ENCODE measurements around the gene DAGLA.

- no peak for TF ChIP-seq EZH2 (IDR thresholded peaks at IDR 0.05; ENCODE audit: borderline replicate concordance)
- no peak for TF ChIP-seq CTCF (IDR thresholded peaks at IDR 0.05; ENCODE audit: poor library complexity)
- TF ChIP-seq EZH2phosphoT487 (IDR thresholded peaks at IDR 0.05; ENCODE audit: low read depth, severe bottlenecking, unreplicated experiment) = no peak
Measured at GRCh38 chr11:61794579-61794978, 114.4 kb downstream of the DAGLA start.

Data from hepatocyte (in vitro differentiated cells).